GM23338 (cell line): Measurements from ENCODE around the gene FMOD. TPM values are rescaled to one million over a fixed set of nuclear protein-coding genes. Genes with fewer than 3 reads are reported as not detected.
A peak's percentile ranks its signal among the peaks of the same experiment; 100 is the strongest.

ENCODE experiments used
- ATAC-seq: fragments of 200-7000 bp; cut with Tn5 transposase; 3 replicates; pipeline ENCODE4 v1.9.1; 2020
- DNase-seq: peaks from one replicate; pipeline ENCODE4 v3.0.0-alpha.2; 2015; ENCODE audit warnings: low spot score
- H2AFZ ChIP-seq: fragments of 200-600 bp; sonication (generic); 2 replicates; pipeline ENCODE4 v1.8.0; 2016; ENCODE audit warnings: antibody characterized with exemption, mild to moderate bottlenecking, moderate library complexity
- H3F3A ChIP-seq: fragments of 200-600 bp; sonication (generic); replicated peaks from 2 replicates; pipeline ENCODE4 v1.8.0; 2017; ENCODE audit warnings: antibody characterized with exemption, mixed run types, low read depth
- H3K27ac ChIP-seq: fragments of 200-600 bp; sonication (generic); 2 replicates; pipeline ENCODE4 v1.6.1; 2016; ENCODE audit warnings: low read depth
- H3K27me3 ChIP-seq: fragments of 200-600 bp; sonication (generic); 2 replicates; pipeline ENCODE4 v1.8.0; 2016; ENCODE audit warnings: mild to moderate bottlenecking, mixed run types, moderate library complexity; ENCODE audit not compliant: insufficient read depth
- H3K36me3 ChIP-seq: fragments of 200-600 bp; sonication (generic); 2 replicates; pipeline ENCODE4 v1.8.0; 2016; ENCODE audit warnings: mild to moderate bottlenecking; ENCODE audit not compliant: insufficient read depth
- H3K4me1 ChIP-seq: fragments of 200-600 bp; sonication (generic); 2 replicates; pipeline ENCODE4 v1.8.0; 2016; ENCODE audit warnings: mild to moderate bottlenecking, moderate library complexity; ENCODE audit not compliant: insufficient read depth
- H3K4me2 ChIP-seq: fragments of 200-600 bp; sonication (generic); 2 replicates; pipeline ENCODE4 v1.7.1; 2017; ENCODE audit warnings: mixed run types
- H3K4me3 ChIP-seq: fragments of 200-600 bp; sonication (generic); 2 replicates; pipeline ENCODE4 v1.6.1; 2016; ENCODE audit warnings: mixed run types
- H3K79me2 ChIP-seq: fragments of 200-600 bp; sonication (generic); replicated peaks from 2 replicates; pipeline ENCODE4 v1.8.0; 2017; ENCODE audit warnings: mild to moderate bottlenecking; ENCODE audit not compliant: insufficient read depth
- H3K9me2 ChIP-seq: fragments of 200-600 bp; sonication (generic); 2 replicates; pipeline ENCODE4 v1.8.0; 2017; ENCODE audit not compliant: insufficient read depth
- H4K20me1 ChIP-seq: fragments of 200-600 bp; sonication (generic); replicated peaks from 2 replicates; pipeline ENCODE4 v1.8.0; 2017; ENCODE audit warnings: mild to moderate bottlenecking; ENCODE audit not compliant: insufficient read depth
- H3K27ac Mint-ChIP-seq: 2 replicates; pipeline ENCODE4 v1.8.0; 2020; ENCODE audit warnings: inconsistent platforms, mild to moderate bottlenecking, moderate library complexity, mixed read lengths
- H3K27me3 Mint-ChIP-seq: 3 replicates; pipeline ENCODE4 v1.8.0; 2022; ENCODE audit warnings: low read depth, mild to moderate bottlenecking, moderate library complexity, mixed read lengths, inconsistent platforms; ENCODE audit not compliant: insufficient read depth, poor library complexity
- H3K36me3 Mint-ChIP-seq: 3 replicates; pipeline ENCODE4 v1.8.0; 2021; ENCODE audit warnings: low read depth, mild to moderate bottlenecking, inconsistent platforms, moderate library complexity, mixed read lengths
- H3K4me1 Mint-ChIP-seq: 3 replicates; pipeline ENCODE4 v1.8.0; 2020; ENCODE audit warnings: mild to moderate bottlenecking, inconsistent platforms, mixed read lengths
- H3K4me3 Mint-ChIP-seq: 3 replicates; pipeline ENCODE4 v1.8.0; 2021; ENCODE audit warnings: moderate library complexity, mild to moderate bottlenecking, inconsistent platforms, mixed read lengths
- H3K9me3 Mint-ChIP-seq: 3 replicates; pipeline ENCODE4 v1.8.0; 2020; ENCODE audit warnings: moderate library complexity, mild to moderate bottlenecking, inconsistent platforms, mixed read lengths
- CREB1 ChIP-seq: fragments of 250-450 bp; sonication (Bioruptor Pico); IDR thresholded peaks from 2 replicates; pipeline ENCODE4 v1.5.0; 2020; ENCODE audit warnings: low read depth, mild to moderate bottlenecking, moderate library complexity
- EZH2 ChIP-seq: fragments of 200-600 bp; sonication (generic); IDR thresholded peaks from one replicate; pipeline ENCODE4 v1.8.0; 2017; ENCODE audit warnings: antibody characterized with exemption, mild to moderate bottlenecking, low read depth; ENCODE audit not compliant: unreplicated experiment
- EZH2phosphoT487 ChIP-seq: fragments of 200-600 bp; sonication (generic); IDR thresholded peaks from one replicate; pipeline ENCODE4 v1.8.1; 2018; ENCODE audit warnings: antibody characterized with exemption; ENCODE audit not compliant: unreplicated experiment
- POLR2AphosphoS5 ChIP-seq: IDR thresholded peaks from 2 replicates; pipeline ENCODE4 v1.6.1; 2016; ENCODE audit warnings: antibody characterized with exemption, low read depth
- polyA plus RNA-seq: library from polyadenylated mRNA; unstranded; fragments of >200 nt; fragmentation: Nextera tagmentation; extraction: Ambion mirVana; gene quantifications from 2 replicates; pipeline ENCODE4 v1.2.1, GENCODE V29; 2016
- total RNA-seq: library from RNA; depleted of rRNA; stranded (reverse); fragments of >200 nt; shearing (Covaris generic); gene quantifications from 2 replicates; pipeline ENCODE4 v1.2.3, GENCODE V29; 2014
- TF ChIP-seq, protein P1 (sequence below): fragments of 250-450 bp; sonication (Bioruptor Pico); IDR thresholded peaks from 2 replicates; pipeline ENCODE4 v1.5.0; 2020; ENCODE audit warnings: mild to moderate bottlenecking, moderate library complexity
- TF ChIP-seq, protein P2 (sequence below), 2 experiments: fragments of 200-600 bp in 1 of 2; sonication (generic) in 1 of 2; conservative IDR thresholded peaks; 2 replicates each; pipeline versions ENCODE4 v1.5.1 to v1.6.1; 2016 to 2017; ENCODE audit warnings: antibody characterized with exemption in 2 of 2, low read depth in 2 of 2, mild to moderate bottlenecking in 2 of 2, moderate library complexity in 1 of 2
- TF ChIP-seq, protein P3 (sequence below): IDR thresholded peaks from one replicate; pipeline ENCODE4 v1.6.1; 2018; ENCODE audit warnings: antibody characterized with exemption; ENCODE audit not compliant: unreplicated experiment

FMOD gene
- total and polyA plus RNA-seq, 2 experiments from 2014 or later: 0.27 to 1.3 TPM

DNA sequence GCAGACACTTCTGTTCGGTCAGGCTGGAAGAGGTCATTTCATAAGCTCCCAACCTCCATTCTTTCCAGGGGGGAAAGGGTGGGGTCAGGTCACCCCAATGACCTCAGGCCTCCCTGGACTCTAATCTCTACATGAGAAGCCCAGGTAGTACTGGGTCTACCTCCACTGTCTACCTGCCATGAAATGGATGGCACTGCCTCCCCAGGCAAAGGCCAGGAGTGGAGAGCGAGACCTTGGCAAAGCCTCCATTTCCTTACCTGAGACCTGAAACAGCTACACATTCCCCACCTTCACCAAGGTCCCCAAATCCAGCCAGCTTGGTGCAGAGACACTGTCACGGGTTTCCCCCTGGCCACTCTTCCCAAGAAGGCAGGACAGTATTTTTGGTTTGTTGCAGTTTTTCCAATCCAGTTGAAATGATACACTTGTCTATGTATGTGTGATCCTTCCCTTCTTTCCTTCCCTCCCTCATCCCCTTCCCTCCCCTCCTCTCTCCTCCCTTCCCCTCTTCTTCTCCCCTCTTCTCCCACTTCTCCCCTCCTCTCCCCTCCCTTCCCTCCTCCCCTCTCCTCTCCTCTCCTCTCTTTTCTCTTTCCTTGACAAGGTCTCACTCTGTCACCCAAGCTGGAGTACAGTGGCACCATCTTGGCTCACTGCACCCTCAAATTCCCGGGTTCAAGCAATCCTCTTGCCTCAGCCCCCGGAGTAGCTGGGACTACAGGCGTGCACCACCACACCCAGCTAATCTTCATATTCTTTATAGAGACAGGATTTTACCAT, 29.5 kb downstream of the FMOD start (continued):
- TF ChIP-seq, protein P1, sequence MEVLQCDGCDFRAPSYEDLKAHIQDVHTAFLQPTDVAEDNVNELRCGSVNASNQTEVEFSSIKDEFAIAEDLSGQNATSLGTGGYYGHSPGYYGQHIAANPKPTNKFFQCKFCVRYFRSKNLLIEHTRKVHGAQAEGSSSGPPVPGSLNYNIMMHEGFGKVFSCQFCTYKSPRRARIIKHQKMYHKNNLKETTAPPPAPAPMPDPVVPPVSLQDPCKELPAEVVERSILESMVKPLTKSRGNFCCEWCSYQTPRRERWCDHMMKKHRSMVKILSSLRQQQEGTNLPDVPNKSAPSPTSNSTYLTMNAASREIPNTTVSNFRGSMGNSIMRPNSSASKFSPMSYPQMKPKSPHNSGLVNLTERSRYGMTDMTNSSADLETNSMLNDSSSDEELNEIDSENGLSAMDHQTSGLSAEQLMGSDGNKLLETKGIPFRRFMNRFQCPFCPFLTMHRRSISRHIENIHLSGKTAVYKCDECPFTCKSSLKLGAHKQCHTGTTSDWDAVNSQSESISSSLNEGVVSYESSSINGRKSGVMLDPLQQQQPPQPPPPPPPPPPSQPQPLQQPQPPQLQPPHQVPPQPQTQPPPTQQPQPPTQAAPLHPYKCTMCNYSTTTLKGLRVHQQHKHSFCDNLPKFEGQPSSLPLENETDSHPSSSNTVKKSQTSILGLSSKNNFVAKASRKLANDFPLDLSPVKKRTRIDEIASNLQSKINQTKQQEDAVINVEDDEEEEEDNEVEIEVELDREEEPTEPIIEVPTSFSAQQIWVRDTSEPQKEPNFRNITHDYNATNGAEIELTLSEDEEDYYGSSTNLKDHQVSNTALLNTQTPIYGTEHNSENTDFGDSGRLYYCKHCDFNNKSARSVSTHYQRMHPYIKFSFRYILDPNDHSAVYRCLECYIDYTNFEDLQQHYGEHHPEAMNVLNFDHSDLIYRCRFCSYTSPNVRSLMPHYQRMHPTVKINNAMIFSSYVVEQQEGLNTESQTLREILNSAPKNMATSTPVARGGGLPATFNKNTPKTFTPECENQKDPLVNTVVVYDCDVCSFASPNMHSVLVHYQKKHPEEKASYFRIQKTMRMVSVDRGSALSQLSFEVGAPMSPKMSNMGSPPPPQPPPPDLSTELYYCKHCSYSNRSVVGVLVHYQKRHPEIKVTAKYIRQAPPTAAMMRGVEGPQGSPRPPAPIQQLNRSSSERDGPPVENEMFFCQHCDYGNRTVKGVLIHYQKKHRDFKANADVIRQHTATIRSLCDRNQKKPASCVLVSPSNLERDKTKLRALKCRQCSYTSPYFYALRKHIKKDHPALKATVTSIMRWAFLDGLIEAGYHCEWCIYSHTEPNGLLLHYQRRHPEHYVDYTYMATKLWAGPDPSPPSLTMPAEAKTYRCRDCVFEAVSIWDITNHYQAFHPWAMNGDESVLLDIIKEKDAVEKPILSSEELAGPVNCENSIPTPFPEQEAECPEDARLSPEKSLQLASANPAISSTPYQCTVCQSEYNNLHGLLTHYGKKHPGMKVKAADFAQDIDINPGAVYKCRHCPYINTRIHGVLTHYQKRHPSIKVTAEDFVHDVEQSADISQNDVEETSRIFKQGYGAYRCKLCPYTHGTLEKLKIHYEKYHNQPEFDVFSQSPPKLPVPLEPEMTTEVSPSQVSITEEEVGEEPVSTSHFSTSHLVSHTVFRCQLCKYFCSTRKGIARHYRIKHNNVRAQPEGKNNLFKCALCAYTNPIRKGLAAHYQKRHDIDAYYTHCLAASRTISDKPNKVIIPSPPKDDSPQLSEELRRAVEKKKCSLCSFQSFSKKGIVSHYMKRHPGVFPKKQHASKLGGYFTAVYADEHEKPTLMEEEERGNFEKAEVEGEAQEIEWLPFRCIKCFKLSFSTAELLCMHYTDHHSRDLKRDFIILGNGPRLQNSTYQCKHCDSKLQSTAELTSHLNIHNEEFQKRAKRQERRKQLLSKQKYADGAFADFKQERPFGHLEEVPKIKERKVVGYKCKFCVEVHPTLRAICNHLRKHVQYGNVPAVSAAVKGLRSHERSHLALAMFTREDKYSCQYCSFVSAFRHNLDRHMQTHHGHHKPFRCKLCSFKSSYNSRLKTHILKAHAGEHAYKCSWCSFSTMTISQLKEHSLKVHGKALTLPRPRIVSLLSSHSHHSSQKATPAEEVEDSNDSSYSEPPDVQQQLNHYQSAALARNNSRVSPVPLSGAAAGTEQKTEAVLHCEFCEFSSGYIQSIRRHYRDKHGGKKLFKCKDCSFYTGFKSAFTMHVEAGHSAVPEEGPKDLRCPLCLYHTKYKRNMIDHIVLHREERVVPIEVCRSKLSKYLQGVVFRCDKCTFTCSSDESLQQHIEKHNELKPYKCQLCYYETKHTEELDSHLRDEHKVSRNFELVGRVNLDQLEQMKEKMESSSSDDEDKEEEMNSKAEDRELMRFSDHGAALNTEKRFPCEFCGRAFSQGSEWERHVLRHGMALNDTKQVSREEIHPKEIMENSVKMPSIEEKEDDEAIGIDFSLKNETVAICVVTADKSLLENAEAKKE (CRISPR knock-in tag): no peak
- TF ChIP-seq, protein P2, sequence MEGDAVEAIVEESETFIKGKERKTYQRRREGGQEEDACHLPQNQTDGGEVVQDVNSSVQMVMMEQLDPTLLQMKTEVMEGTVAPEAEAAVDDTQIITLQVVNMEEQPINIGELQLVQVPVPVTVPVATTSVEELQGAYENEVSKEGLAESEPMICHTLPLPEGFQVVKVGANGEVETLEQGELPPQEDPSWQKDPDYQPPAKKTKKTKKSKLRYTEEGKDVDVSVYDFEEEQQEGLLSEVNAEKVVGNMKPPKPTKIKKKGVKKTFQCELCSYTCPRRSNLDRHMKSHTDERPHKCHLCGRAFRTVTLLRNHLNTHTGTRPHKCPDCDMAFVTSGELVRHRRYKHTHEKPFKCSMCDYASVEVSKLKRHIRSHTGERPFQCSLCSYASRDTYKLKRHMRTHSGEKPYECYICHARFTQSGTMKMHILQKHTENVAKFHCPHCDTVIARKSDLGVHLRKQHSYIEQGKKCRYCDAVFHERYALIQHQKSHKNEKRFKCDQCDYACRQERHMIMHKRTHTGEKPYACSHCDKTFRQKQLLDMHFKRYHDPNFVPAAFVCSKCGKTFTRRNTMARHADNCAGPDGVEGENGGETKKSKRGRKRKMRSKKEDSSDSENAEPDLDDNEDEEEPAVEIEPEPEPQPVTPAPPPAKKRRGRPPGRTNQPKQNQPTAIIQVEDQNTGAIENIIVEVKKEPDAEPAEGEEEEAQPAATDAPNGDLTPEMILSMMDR (conservative IDR thresholded peaks at IDR 0.05; ENCODE audit: low read depth in 2 of 2): no peak
- no peak for TF ChIP-seq EZH2
- TF ChIP-seq CREB1 (CRISPR knock-in tag): no peak

DNA sequence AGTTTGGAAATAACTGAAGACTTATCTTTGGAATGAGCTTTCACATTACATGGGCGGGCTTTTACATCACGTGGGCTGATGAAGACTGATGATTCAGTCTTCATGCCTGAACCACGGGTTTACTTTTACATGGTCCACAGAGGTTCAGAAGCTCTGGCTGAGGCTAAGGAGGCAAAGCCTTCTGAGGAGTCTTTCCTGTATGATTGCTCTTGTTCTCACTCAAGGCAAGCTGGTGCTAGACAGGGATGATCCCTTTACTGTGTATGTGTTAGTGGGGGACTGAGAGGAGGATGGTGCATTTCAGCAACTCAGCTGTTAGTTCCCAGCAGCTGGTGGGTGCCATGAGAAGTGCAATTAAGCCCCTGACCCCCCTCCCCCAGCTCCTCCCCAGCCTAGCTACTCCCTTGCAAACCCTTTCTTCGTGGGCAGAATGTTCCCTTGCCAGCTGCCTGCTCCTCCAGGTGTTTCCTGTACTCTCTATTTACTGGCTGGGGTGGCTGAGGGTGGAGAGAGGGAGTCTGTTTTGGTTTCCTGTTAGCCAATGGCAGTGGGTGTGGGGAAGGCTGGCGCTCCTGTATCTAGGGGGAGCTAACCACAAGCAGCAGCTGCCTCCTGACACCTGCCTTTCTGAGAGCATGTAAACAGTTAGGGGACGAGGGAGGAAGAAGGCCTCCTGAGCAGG, 30.2 kb downstream of the FMOD start:
- DNase-seq (peak; percentile 83), ATAC-seq (peak; percentile 90)
- no peaks in the 10 kb centered on the region for H3K9me3 Mint-ChIP-seq
- H3F3A ChIP-seq: no peaks in the 10 kb centered on the region
- H3K4me1 Mint-ChIP-seq: peaks cover 44% of the 10 kb centered on the region
- no peak overlapping the region for H2AFZ ChIP-seq
- no peaks in the 10 kb centered on the region for H3K79me2 ChIP-seq
- H3K4me2 ChIP-seq: 0 out of 2 replicates have a peak overlapping the region, but pooled peaks have one; percentile 65
- peaks cover 22% of the 10 kb centered on the region for H3K4me1 ChIP-seq
- H3K27me3 Mint-ChIP-seq: peaks cover 25% of the 10 kb centered on the region
- no peaks in the 10 kb centered on the region for H3K9me2 ChIP-seq
- no peaks in the 10 kb centered on the region for H3K36me3 Mint-ChIP-seq
- H3K4me3 Mint-ChIP-seq: no peak overlapping the region
- H3K27ac Mint-ChIP-seq: no peak overlapping the region
- no peak overlapping the region for H3K4me3 ChIP-seq
- H4K20me1 ChIP-seq: no peaks in the 10 kb centered on the region
- TF ChIP-seq POLR2AphosphoS5 (no peak), EZH2phosphoT487 (no peak)
- TF ChIP-seq, protein P2 (conservative IDR thresholded peaks at IDR 0.05; ENCODE audit: low read depth in 2 of 2): peak in 1 of 2 experiments; percentile 42; a peak in 2 of 4 replicates
- TF ChIP-seq, protein P3, sequence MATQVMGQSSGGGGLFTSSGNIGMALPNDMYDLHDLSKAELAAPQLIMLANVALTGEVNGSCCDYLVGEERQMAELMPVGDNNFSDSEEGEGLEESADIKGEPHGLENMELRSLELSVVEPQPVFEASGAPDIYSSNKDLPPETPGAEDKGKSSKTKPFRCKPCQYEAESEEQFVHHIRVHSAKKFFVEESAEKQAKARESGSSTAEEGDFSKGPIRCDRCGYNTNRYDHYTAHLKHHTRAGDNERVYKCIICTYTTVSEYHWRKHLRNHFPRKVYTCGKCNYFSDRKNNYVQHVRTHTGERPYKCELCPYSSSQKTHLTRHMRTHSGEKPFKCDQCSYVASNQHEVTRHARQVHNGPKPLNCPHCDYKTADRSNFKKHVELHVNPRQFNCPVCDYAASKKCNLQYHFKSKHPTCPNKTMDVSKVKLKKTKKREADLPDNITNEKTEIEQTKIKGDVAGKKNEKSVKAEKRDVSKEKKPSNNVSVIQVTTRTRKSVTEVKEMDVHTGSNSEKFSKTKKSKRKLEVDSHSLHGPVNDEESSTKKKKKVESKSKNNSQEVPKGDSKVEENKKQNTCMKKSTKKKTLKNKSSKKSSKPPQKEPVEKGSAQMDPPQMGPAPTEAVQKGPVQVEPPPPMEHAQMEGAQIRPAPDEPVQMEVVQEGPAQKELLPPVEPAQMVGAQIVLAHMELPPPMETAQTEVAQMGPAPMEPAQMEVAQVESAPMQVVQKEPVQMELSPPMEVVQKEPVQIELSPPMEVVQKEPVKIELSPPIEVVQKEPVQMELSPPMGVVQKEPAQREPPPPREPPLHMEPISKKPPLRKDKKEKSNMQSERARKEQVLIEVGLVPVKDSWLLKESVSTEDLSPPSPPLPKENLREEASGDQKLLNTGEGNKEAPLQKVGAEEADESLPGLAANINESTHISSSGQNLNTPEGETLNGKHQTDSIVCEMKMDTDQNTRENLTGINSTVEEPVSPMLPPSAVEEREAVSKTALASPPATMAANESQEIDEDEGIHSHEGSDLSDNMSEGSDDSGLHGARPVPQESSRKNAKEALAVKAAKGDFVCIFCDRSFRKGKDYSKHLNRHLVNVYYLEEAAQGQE: no peak
- H3K36me3 ChIP-seq: no peaks in the 10 kb centered on the region
- peaks cover 77% of the 10 kb centered on the region for H3K27me3 ChIP-seq
- H3K27ac ChIP-seq: no peak overlapping the region
